T-cell (primary cell): Measurements from ENCODE around the gene SLC41A2. TPM values are rescaled to one million over a fixed set of nuclear protein-coding genes. Genes with fewer than 3 reads are reported as not detected.

Experiments used
- ATAC-seq, 4 experiments: fragments of 200-7000 bp in 3 of 4; fragments of 150-1000 bp in 1 of 4; cut with Tn5 transposase; replicated peaks in 1 of 4; 1 replicate in 3 of 4; 2 replicates in 1 of 4; pipeline ENCODE4 v1.10.0; 2021; ENCODE audit warnings: moderate library complexity in 3 of 4, mild to moderate bottlenecking in 2 of 4, moderate number of reproducible peaks in 1 of 4
- CTCF ChIA-PET, 2 donors: fragments of 300-600 bp; sonication (Branson Sonifier 250); formaldehyde crosslinking; loops; one replicate each; lab custom pipeline; 2022; ENCODE audit warnings: antibody characterized with exemption in 2 of 2; lab: Charles Lee
- POLR2A ChIA-PET, 2 donors: fragments of 300-600 bp; sonication (Branson Sonifier 250); formaldehyde crosslinking; loops; one replicate each; lab custom pipeline; 2022; ENCODE audit warnings: antibody characterized with exemption in 2 of 2; lab: Charles Lee
- DNase-seq, 35 experiments: peaks; one replicate each; pipeline versions ENCODE4 v3.0.0 to v3.0.0-alpha.2; 2013 to 2023
- H3K27ac ChIP-seq: one replicate; pipeline ENCODE4 v1.5.1; 2013; ENCODE audit warnings: low read length
- H3K27me3 ChIP-seq, 2 experiments: replicated peaks in 1 of 2; 1 replicate in 1 of 2; 2 replicates in 1 of 2; pipeline versions ENCODE4 v1.6.1 to v1.7.0; 2013; ENCODE audit warnings: low read length in 1 of 2, mixed read lengths in 1 of 2; ENCODE audit not compliant: control insufficient read depth in 2 of 2, insufficient read depth in 2 of 2; ENCODE audit errors: extremely low read depth in 1 of 2
- H3K36me3 ChIP-seq, 2 donors: 1 replicate in 1 of 2; 2 replicates in 1 of 2; pipeline versions ENCODE4 v1.6.1 to v1.7.0; 2013; ENCODE audit warnings: low read length in 1 of 2; ENCODE audit not compliant: control insufficient read depth in 2 of 2, insufficient read depth in 1 of 2; ENCODE audit errors: extremely low read depth in 1 of 2
- H3K4me1 ChIP-seq, 2 experiments: 1 replicate in 1 of 2; 2 replicates in 1 of 2; pipeline versions ENCODE4 v1.6.1 to v1.7.0; 2013; ENCODE audit warnings: low read length in 2 of 2, mixed read lengths in 1 of 2; ENCODE audit not compliant: insufficient read depth in 2 of 2, control insufficient read depth in 1 of 2; ENCODE audit errors: extremely low read depth in 1 of 2
- H3K4me3 ChIP-seq, 2 donors: 1 replicate in 1 of 2; 2 replicates in 1 of 2; pipeline versions ENCODE4 v1.5.1 to v1.7.0; 2013; ENCODE audit warnings: mild to moderate bottlenecking in 2 of 2, low read length in 1 of 2, moderate library complexity in 1 of 2; ENCODE audit not compliant: control insufficient read depth in 1 of 2; ENCODE audit errors: extremely low read depth in 1 of 2
- H3K9me3 ChIP-seq: 2 replicates; pipeline ENCODE4 v1.7.0; 2013
- H3K27ac Mint-ChIP-seq, 2 donors: one replicate each; pipeline ENCODE4 v1.8.0; 2020 to 2021; ENCODE audit warnings: mild to moderate bottlenecking in 2 of 2, mixed read lengths in 2 of 2
- H3K27me3 Mint-ChIP-seq, 2 donors: one replicate each; pipeline ENCODE4 v1.8.0; 2021 to 2022; ENCODE audit warnings: mixed read lengths in 2 of 2
- H3K36me3 Mint-ChIP-seq: one replicate; pipeline ENCODE4 v1.8.0; 2021; ENCODE audit warnings: mixed read lengths
- H3K4me1 Mint-ChIP-seq, 3 donors: one replicate each; pipeline ENCODE4 v1.8.0; 2020 to 2022; ENCODE audit warnings: mixed read lengths in 3 of 3, mild to moderate bottlenecking in 1 of 3
- H3K4me3 Mint-ChIP-seq, 3 donors: one replicate each; pipeline ENCODE4 v1.8.0; 2020 to 2022; ENCODE audit warnings: mild to moderate bottlenecking in 3 of 3, mixed read lengths in 3 of 3, moderate library complexity in 3 of 3
- H3K9me3 Mint-ChIP-seq, 3 donors: one replicate each; pipeline ENCODE4 v1.8.0; 2020 to 2022; ENCODE audit warnings: mixed read lengths in 3 of 3
- WGBS: methylation state at CpG from one replicate; pipeline ENCODE4 v1.1.5; 2013; ENCODE audit warnings: missing lambda C conversion rate; ENCODE audit not compliant: insufficient coverage; 5-methylcytosine and 5-hydroxymethylcytosine counted together
- total RNA-seq, 35 experiments: library from RNA in 6 of 35; stranded (reverse) in 6 of 35; fragments of 120-200 nt in 1 of 35; gene quantifications; one replicate each; pipeline versions ENCODE4 v1.2.1 to v1.2.4 and lab custom pipeline; 2013 to 2026

The SLC41A2 gene
- total RNA-seq, 5 donors from 2014 or later (not counting 1 experiment from before 2014, with no cell fraction given): 2.4 to 3.8 (median 3.4) TPM

DNA sequence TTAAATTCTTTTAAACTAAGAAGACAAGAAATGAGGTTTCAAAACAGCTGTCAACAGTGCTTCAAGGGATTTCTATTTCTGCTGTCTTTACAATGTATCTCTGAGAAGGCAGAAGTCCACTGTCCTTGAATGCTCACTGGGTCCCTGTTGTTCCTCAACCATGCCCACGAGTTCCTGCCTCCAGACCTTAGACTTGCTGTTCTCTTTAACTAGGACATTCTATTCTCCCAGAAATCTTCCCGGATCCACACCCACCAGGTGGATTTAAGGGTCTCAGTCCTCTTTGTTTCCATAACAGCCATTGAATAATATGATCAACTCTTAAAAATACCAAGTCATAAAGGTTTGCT lies 6.7 kb upstream of the SLC41A2 start:
- H3K27ac ChIP-seq: no peak overlapping the region
- Mint-ChIP-seq H3K4me1 (peaks cover 0 to 3% (median 3%) of the 10 kb centered on the region in 3 donors), H3K4me3 (no peak overlapping the region), H3K36me3 (no peaks in the 10 kb centered on the region), H3K27me3 (peaks cover 18 to 22% of the 10 kb centered on the region in 2 donors), H3K9me3 (no peaks in the 10 kb centered on the region), H3K27ac (no peak overlapping the region)
- ChIA-PET CTCF (no interaction called here), POLR2A (no interaction called here)
- no peaks in the 10 kb centered on the region for H3K4me1 ChIP-seq
- DNase-seq (no peak), ATAC-seq (no peak)
- WGBS: 62% methylated on average over 2 of the region's 2 CpGs
- H3K4me3 ChIP-seq: no peak overlapping the region
- peaks cover 0 to 8% of the 10 kb centered on the region in 2 experiments for H3K27me3 ChIP-seq
- H3K9me3 ChIP-seq: no peaks in the 10 kb centered on the region
- H3K36me3 ChIP-seq: no peaks in the 10 kb centered on the region

DNA sequence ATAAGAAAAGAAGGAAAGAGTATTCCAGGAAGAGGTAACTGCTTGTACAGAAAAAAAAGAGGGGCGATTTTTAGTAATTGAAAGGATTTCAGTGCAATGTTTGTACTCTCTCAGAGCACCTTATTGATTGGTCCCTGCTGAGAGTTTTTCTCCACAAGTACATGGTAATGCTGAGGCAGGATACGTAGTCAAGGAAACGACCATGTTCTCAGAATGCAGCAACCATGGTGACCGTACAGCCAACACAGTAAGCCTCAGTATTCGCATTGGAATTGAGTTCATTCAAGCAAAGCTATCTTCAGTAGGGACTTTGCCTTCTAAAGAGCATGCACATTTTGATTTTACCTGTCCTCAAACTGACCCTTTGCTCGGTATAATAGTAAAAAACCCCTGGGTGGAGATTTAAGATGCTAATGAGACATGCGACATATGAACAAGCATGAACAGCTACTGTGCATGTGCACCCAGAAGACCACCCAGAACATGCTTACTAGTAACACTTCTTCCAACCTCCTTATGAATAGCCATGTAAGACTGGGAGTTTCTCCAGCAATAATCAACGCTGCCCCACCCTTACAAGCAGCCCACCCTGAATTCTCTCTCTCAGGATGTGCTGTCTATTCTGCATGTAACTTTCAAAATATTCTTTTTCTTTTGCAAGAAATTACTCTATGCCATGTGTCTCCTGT lies 6.2 kb upstream of the SLC41A2 start:
- H3K36me3 Mint-ChIP-seq: no peaks in the 10 kb centered on the region
- H3K4me3 Mint-ChIP-seq: no peak overlapping the region
- WGBS: 80% methylated on average over 4 of the region's 8 CpGs
- no peaks in the 10 kb centered on the region for H3K9me3 ChIP-seq
- CTCF ChIA-PET: no interaction called here
- POLR2A ChIA-PET: no interaction called here
- peaks cover 0 to 8% of the 10 kb centered on the region in 2 experiments for H3K27me3 ChIP-seq
- no peak overlapping the region for H3K27ac Mint-ChIP-seq
- H3K4me1 Mint-ChIP-seq: peaks cover 0 to 8% (median 7%) of the 10 kb centered on the region in 3 donors
- DNase-seq (no peak), ATAC-seq (no peak)
- no peak overlapping the region for H3K4me3 ChIP-seq
- H3K27me3 Mint-ChIP-seq: peaks cover 18 to 22% of the 10 kb centered on the region in 2 donors
- no peaks in the 10 kb centered on the region for H3K9me3 Mint-ChIP-seq
- peaks cover under 1 to 2% of the 10 kb centered on the region in 2 experiments for H3K4me1 ChIP-seq
- no peak overlapping the region for H3K27ac ChIP-seq
- H3K36me3 ChIP-seq: no peaks in the 10 kb centered on the region

DNA sequence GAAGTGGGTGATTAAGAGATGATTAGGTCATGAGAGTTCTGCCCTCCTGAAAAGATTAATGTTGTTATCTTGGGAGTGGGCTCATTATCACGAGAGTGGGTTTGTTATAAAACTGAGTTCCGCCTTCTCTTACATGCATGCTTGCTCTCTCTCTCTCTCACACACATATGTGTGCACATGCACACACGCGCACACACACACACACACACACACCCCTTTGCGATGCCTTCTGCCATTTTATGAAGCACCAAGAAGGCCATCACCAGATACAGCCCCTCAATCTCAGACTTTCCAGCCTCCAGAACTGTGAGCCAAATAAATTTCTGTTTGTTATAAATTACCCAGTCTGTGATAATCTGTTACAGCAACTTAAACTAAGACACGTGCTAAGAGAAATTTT lies 5.7 kb upstream of the SLC41A2 start:
- Histone ChIP-seq H3K36me3 (no peaks in the 10 kb centered on the region), H3K27ac (no peak overlapping the region), H3K9me3 (no peaks in the 10 kb centered on the region), H3K27me3 (peaks cover 0 to 8% of the 10 kb centered on the region in 2 experiments), H3K4me3 (no peak overlapping the region), H3K4me1 (peaks cover 6% of the 10 kb centered on the region in 2 experiments)
- POLR2A ChIA-PET: no interaction called here
- DNase-seq (no peak), ATAC-seq (no peak)
- Mint-ChIP-seq H3K27me3 (peaks cover 18 to 22% of the 10 kb centered on the region in 2 donors), H3K36me3 (no peaks in the 10 kb centered on the region), H3K4me3 (no peak overlapping the region), H3K9me3 (no peaks in the 10 kb centered on the region), H3K27ac (no peak overlapping the region), H3K4me1 (peaks cover 5 to 13% (median 12%) of the 10 kb centered on the region in 3 donors)
- CTCF ChIA-PET: no interaction called here
- WGBS: no CpG with 5 or more reads among the region's 6 CpGs

DNA sequence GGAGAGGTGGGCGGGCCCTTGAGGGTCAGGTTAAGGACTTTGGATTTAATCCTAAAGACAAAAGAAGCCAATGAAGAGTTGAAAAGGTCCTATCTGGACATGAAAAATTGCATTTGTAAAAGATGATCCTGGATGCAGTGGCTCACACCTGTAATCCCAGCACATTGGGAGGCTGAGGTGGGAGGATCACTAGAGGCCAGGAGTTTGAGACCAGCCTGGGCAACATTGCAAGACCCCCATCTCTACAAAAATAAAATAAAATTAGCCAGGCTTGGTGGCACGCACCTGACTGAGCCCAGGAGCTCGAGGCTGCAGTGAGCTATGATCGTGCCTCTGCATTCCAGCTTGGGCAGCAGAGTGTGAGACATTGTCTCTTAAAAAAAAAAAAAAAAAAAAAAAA lies 2.4 kb upstream of the SLC41A2 start:
- ATAC-seq (no peak), DNase-seq (no peak)
- Mint-ChIP-seq H3K36me3 (no peaks in the 10 kb centered on the region), H3K4me3 (peak overlapping the region in 1 of 3 donors; percentile 88), H3K9me3 (no peaks in the 10 kb centered on the region), H3K27me3 (peaks cover 18 to 22% of the 10 kb centered on the region in 2 donors), H3K4me1 (peaks cover 17 to 22% (median 21%) of the 10 kb centered on the region in 3 donors), H3K27ac (no peak overlapping the region)
- Histone ChIP-seq H3K9me3 (no peaks in the 10 kb centered on the region), H3K4me3 (no peak overlapping the region), H3K27ac (no peak overlapping the region), H3K27me3 (peaks cover 0 to 8% of the 10 kb centered on the region in 2 experiments), H3K4me1 (peaks cover 7 to 10% of the 10 kb centered on the region in 2 experiments), H3K36me3 (no peaks in the 10 kb centered on the region)
- ChIA-PET POLR2A (interaction anchor here in 1 of 2 donors (0.6 kb wide), 1 partner anchor 744 kb away, joined by 4 read pairs; no protein-coding TSS in a partner anchor), CTCF (interaction anchor here in 1 of 2 donors (0.6 kb wide), 1 partner anchor 1263 kb away, joined by 8 read pairs; no protein-coding TSS in a partner anchor)
- 92% methylated on average over 2 of the region's 4 CpGs for WGBS

DNA sequence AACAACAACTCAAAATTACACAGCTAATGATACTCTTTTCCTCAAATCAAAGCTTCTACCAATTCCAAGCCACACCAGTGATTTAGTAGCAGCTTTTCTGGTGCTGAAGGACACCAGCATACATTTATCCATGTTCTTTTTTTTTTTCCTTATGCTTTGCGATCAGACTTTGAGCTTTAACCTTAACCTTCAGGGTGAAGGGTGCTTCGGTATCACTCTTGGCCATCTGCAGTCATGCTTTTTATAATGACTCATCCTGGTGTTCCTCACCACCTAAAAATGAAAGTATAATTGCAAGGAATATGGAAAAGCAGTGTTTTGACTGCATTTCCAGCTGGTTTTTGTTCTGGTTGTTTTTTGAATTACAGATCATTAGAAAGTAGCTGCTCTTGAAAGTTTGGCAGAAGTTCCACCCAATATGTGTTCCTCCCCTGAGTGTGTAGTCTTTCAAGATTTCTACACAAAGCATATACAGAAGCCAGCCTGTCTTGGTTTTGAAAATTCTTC lies 1.3 kb upstream of the SLC41A2 start:
- POLR2A ChIA-PET: no interaction called here
- no peak overlapping the region for H3K27ac Mint-ChIP-seq
- WGBS: no CpG with 5 or more reads among the region's 2 CpGs
- no peaks in the 10 kb centered on the region for H3K9me3 Mint-ChIP-seq
- no peak for DNase-seq
- no peak for ATAC-seq
- peaks cover 0 to 8% of the 10 kb centered on the region in 2 experiments for H3K27me3 ChIP-seq
- peaks cover 12 to 13% of the 10 kb centered on the region in 2 donors for H3K27me3 Mint-ChIP-seq
- peaks cover 17 to 22% (median 21%) of the 10 kb centered on the region in 3 donors for H3K4me1 Mint-ChIP-seq
- no peaks in the 10 kb centered on the region for H3K36me3 Mint-ChIP-seq
- CTCF ChIA-PET: interaction anchor here (0.6 to 1.6 kb wide), 7 partner anchors 12 to 577 kb away, joined by 3 to 8 read pairs (median 5); no protein-coding TSS in a partner anchor
- H3K9me3 ChIP-seq: no peaks in the 10 kb centered on the region
- peak overlapping the region; percentile 88 to 95 (median 90) for H3K4me3 Mint-ChIP-seq
- peaks cover 7 to 10% of the 10 kb centered on the region in 2 experiments for H3K4me1 ChIP-seq
- H3K36me3 ChIP-seq: no peaks in the 10 kb centered on the region
- H3K4me3 ChIP-seq: no peak overlapping the region
- no peak overlapping the region for H3K27ac ChIP-seq

DNA sequence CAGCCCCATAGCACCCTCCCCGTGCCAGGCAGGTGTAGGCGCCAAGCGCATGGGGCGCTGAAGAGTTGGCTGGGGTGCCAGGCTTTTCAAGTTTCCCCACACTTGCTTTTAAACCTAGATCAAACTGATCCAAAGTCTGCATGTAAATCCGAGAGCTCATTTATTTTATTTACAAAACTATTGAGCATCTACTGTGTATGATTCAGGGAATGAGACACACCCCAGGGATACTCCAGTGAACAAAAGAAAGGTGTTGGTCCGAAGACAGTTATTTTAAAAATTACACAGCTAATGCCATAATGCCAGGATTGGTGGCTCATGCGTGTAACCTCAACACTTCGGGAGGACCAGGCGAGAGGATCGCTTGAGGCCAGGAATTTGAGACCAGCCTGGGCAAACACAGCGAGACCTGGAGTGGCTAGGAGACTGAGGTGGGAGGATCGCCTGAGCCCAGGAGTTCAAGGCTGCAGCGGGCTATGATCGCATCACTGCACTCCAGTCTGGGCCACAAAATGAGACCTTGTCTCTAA lies 780 bp upstream of the SLC41A2 start:
- ATAC-seq (no peak), DNase-seq (peak in 8 of 35 experiments; percentile 61 to 78 (median 74))
- 56% methylated on average over 8 of the region's 14 CpGs for WGBS
- no peaks in the 10 kb centered on the region for H3K36me3 ChIP-seq
- H3K4me3 Mint-ChIP-seq: peak overlapping the region; percentile 88 to 95 (median 90)
- H3K27ac Mint-ChIP-seq: peak overlapping the region; percentile 76 to 83
- H3K4me1 Mint-ChIP-seq: peaks cover 17 to 22% (median 21%) of the 10 kb centered on the region in 3 donors
- H3K4me3 ChIP-seq: peak overlapping the region; percentile 86 to 95
- no peaks in the 10 kb centered on the region for H3K9me3 Mint-ChIP-seq
- H3K9me3 ChIP-seq: no peaks in the 10 kb centered on the region
- peaks cover 7 to 10% of the 10 kb centered on the region in 2 experiments for H3K4me1 ChIP-seq
- ChIA-PET CTCF (interaction anchor here (0.6 to 1.6 kb wide), 6 partner anchors 13 to 577 kb away, joined by 3 to 8 read pairs (median 5); no protein-coding TSS in a partner anchor), POLR2A (interaction anchor here (0.5 to 0.6 kb wide), 3 partner anchors 48 to 846 kb away, joined by 4 to 11 read pairs (median 8); no protein-coding TSS in a partner anchor)
- H3K27me3 ChIP-seq: peaks cover 0 to 8% of the 10 kb centered on the region in 2 experiments
- H3K27me3 Mint-ChIP-seq: peaks cover 10% of the 10 kb centered on the region in 2 donors
- H3K36me3 Mint-ChIP-seq: no peaks in the 10 kb centered on the region
- peak overlapping the region; percentile 65 for H3K27ac ChIP-seq
